22Rv1 (cell line): ENCODE data around the gene CASP3.

ENCODE experiments used
- ZFX ChIP-seq: fragments of 450-650 bp; IDR thresholded peaks from 2 replicates; pipeline ENCODE4 v1.6.1; 2017; ENCODE audit warnings: antibody characterized with exemption, borderline replicate concordance
- TF ChIP-seq, protein P1 (sequence below): fragments of 450-650 bp; IDR thresholded peaks from 2 replicates; pipeline ENCODE4 v1.5.1; 2017; ENCODE audit warnings: mild to moderate bottlenecking

DNA sequence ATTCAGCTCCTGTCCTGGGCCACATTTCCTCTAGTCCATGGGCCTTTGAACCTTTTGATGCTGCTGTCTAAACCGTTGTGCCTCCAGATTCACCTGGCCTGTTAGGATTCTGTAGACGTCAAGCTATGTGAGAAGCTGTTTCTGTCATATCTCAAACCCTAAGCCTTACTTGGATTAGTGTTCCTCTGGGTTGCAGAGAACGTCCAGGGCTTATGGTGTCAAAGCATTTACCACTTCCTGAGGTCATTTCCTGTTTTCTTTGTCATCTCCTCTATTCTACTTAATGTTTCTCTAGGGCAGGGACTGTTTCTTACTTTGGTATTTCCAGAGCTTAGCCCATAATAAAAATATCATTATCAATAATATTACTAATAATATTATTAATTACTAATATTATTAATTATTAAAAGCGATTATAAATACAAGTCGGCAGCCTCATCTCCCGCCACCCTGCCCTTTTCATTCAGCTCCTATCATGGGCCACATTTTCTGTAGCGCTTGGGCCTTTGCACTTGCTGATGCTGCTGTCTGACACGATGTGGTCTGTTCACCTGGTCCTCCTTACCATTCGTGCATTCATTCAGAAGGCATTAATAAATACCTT lies 19.4 kb upstream of the CASP3 start:
- TF ChIP-seq, protein P1, sequence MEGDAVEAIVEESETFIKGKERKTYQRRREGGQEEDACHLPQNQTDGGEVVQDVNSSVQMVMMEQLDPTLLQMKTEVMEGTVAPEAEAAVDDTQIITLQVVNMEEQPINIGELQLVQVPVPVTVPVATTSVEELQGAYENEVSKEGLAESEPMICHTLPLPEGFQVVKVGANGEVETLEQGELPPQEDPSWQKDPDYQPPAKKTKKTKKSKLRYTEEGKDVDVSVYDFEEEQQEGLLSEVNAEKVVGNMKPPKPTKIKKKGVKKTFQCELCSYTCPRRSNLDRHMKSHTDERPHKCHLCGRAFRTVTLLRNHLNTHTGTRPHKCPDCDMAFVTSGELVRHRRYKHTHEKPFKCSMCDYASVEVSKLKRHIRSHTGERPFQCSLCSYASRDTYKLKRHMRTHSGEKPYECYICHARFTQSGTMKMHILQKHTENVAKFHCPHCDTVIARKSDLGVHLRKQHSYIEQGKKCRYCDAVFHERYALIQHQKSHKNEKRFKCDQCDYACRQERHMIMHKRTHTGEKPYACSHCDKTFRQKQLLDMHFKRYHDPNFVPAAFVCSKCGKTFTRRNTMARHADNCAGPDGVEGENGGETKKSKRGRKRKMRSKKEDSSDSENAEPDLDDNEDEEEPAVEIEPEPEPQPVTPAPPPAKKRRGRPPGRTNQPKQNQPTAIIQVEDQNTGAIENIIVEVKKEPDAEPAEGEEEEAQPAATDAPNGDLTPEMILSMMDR, result no peak
- no peak for TF ChIP-seq ZFX
